Breast epithelium (tissue), 4 donors: ENCODE results near the gene HOTAIR. TPM values are rescaled to one million over a fixed set of nuclear protein-coding genes. Genes with fewer than 3 reads are reported as not detected.

ENCODE experiments used
- DNase-seq, 2 donors: peaks; one replicate each; pipeline ENCODE4 v3.0.0-alpha.2; 2019; ENCODE audit warnings: low spot score in 2 of 2
- H3K27ac ChIP-seq, 2 donors: fragments of 200-600 bp; sonication (generic) in 1 of 2; one replicate each; pipeline ENCODE4 v1.5.1; 2016 to 2019; ENCODE audit warnings: mild to moderate bottlenecking in 1 of 2
- H3K27me3 ChIP-seq, 2 donors: fragments of 200-600 bp; sonication (generic) in 1 of 2; one replicate each; pipeline versions ENCODE4 v1.5.1 to v1.6.0; 2017 to 2019; ENCODE audit warnings: control low read depth in 1 of 2, mild to moderate bottlenecking in 1 of 2
- H3K36me3 ChIP-seq: fragments of 200-600 bp; one replicate; pipeline ENCODE4 v1.5.1; 2019
- H3K4me1 ChIP-seq, 2 donors: fragments of 200-600 bp; sonication (generic); one replicate each; pipeline ENCODE4 v1.5.1; 2016 to 2019; ENCODE audit warnings: control low read depth in 1 of 2
- H3K4me3 ChIP-seq, 3 donors: fragments of 200-600 bp; sonication (generic); 1 replicate in 2 of 3; 2 replicates in 1 of 3; pipeline ENCODE4 v1.5.1; 2016 to 2019; ENCODE audit warnings: mild to moderate bottlenecking in 3 of 3, moderate library complexity in 2 of 3
- H3K9me3 ChIP-seq, 2 donors: fragments of 200-600 bp; sonication (generic) in 1 of 2; one replicate each; pipeline ENCODE4 v1.5.1; 2016 to 2019; ENCODE audit warnings: control low read depth in 1 of 2
- CTCF ChIP-seq, 3 donors: fragments of 450-650 bp; IDR thresholded peaks; one replicate each; pipeline ENCODE4 v1.5.1; 2016 to 2017; ENCODE audit warnings: antibody characterized with exemption in 3 of 3, mild to moderate bottlenecking in 3 of 3, moderate library complexity in 3 of 3
- POLR2A ChIP-seq: fragments of 450-650 bp; IDR thresholded peaks from one replicate; pipeline ENCODE4 v1.6.1; 2016; ENCODE audit warnings: antibody characterized with exemption, mild to moderate bottlenecking, moderate library complexity
- POLR2AphosphoS5 ChIP-seq, 3 donors: sonication (generic); formaldehyde crosslinking; IDR thresholded peaks; one replicate each; pipeline ENCODE4 v1.6.1; 2017; ENCODE audit warnings: antibody characterized with exemption in 3 of 3
- intact Hi-C: fragments of 100-400 bp; cut with DNase I; formaldehyde crosslinking; loops from one replicate; pipeline ENCODE4 v1.15.1; 2023; ENCODE audit warnings: low total_unique reads
- total RNA-seq, 3 donors: library from RNA; depleted of rRNA; stranded (reverse); fragments of >200 nt; gene quantifications; one replicate each; pipeline ENCODE4 v1.1.0, GENCODE V29; 2016

HOTAIR gene
- total RNA-seq, 3 donors from 2014 or later: 0.73 to 1.3 TPM; not detected in 1

GRCh38 chr12:53998900-53999236, 24.1 kb upstream of the HOTAIR start:
- Histone ChIP-seq H3K4me1 (peaks cover 4 to 9% of the 10 kb centered on the region in 2 donors), H3K9me3 (no peaks in the 10 kb centered on the region), H3K4me3 (peak overlapping the region; percentile 71 to 96 (median 82)), H3K27ac (peak overlapping the region; percentile 94 to 95), H3K36me3 (no peaks in the 10 kb centered on the region), H3K27me3 (peaks cover 0 to 27% of the 10 kb centered on the region in 2 donors)
- intact Hi-C loops: no loop called here
- DNase-seq: no peak
- no peak for TF ChIP-seq POLR2AphosphoS5 (IDR thresholded peaks at IDR 0.05)
- TF ChIP-seq CTCF (IDR thresholded peaks at IDR 0.05): no peak
- no peak for TF ChIP-seq POLR2A

GRCh38 chr12:53998110-53998899, 23.6 kb upstream of the HOTAIR start:
- no peak for DNase-seq
- H3K27me3 ChIP-seq: peaks cover 0 to 33% of the 10 kb centered on the region in 2 donors
- H3K36me3 ChIP-seq: no peaks in the 10 kb centered on the region
- intact Hi-C loops: no loop called here
- peak overlapping the region; percentile 47 to 96 (median 71) for H3K4me3 ChIP-seq
- H3K9me3 ChIP-seq: no peaks in the 10 kb centered on the region
- TF ChIP-seq CTCF (IDR thresholded peaks at IDR 0.05) (no peak), POLR2AphosphoS5 (IDR thresholded peaks at IDR 0.05) (no peak), POLR2A (no peak)
- peaks cover 4 to 9% of the 10 kb centered on the region in 2 donors for H3K4me1 ChIP-seq
- H3K27ac ChIP-seq: peak overlapping the region; percentile 19 to 91

GRCh38 chr12:53997204-53998109, 22.7 kb upstream of the HOTAIR start:
- Histone ChIP-seq H3K9me3 (no peaks in the 10 kb centered on the region), H3K4me3 (peak overlapping the region; percentile 47 to 96 (median 71)), H3K36me3 (no peaks in the 10 kb centered on the region), H3K27me3 (peaks cover 0 to 41% of the 10 kb centered on the region in 2 donors), H3K4me1 (peaks cover 4 to 9% of the 10 kb centered on the region in 2 donors), H3K27ac (peak overlapping the region; percentile 19 to 91)
- intact Hi-C loops: no loop called here
- no peak for TF ChIP-seq POLR2A
- no peak for TF ChIP-seq POLR2AphosphoS5 (IDR thresholded peaks at IDR 0.05)
- no peak for TF ChIP-seq CTCF (IDR thresholded peaks at IDR 0.05)
- DNase-seq: no peak

GRCh38 chr12:53996240-53997203, 21.8 kb upstream of the HOTAIR start:
- no peak for TF ChIP-seq POLR2AphosphoS5 (IDR thresholded peaks at IDR 0.05)
- no peak for TF ChIP-seq POLR2A
- no peak for TF ChIP-seq CTCF (IDR thresholded peaks at IDR 0.05)
- no peak for DNase-seq
- Histone ChIP-seq H3K9me3 (no peaks in the 10 kb centered on the region), H3K4me1 (peaks cover 4 to 9% of the 10 kb centered on the region in 2 donors), H3K36me3 (no peaks in the 10 kb centered on the region), H3K4me3 (peak overlapping the region; percentile 47 to 71 (median 71)), H3K27ac (peak overlapping the region; percentile 82 to 91), H3K27me3 (peaks cover 0 to 51% of the 10 kb centered on the region in 2 donors)
- intact Hi-C loops: no loop called here
